ENCODE results near the gene UBE2U. TPM values are rescaled to one million over a fixed set of nuclear protein-coding genes. Genes with fewer than 3 reads are reported as not detected.
"Not testable (repeated sequence)": the region's sequence is repeated elsewhere in the genome, so short reads cannot be mapped to it uniquely, and the experiment has no call there.

The UBE2U gene
- total RNA-seq, 2 donors from 2014 or later, result not detected

DNA sequence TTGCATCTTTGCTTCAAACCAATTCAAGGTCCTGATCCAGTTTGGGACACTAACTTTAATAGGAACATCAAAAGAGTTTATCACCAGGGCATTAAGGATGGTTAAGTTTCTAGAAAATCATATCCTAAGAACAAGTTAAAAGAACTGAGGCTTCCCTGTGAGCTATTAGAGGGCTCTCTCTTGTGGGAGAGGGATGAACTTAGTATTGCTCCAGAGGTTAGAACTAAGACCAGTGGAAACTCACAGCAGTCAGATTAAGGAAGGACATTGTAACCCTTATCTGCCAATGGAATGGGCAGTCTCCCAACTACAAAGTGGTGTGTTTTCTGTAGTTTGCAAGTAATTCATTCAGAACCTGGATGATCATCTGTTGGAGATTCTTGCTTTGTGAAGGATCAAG lies 36.8 kb downstream of the UBE2U start:
- Mint-ChIP-seq H3K27ac (no peak overlapping the region), H3K36me3 (ENCODE audit: low read depth) (no peaks in the 10 kb centered on the region), H3K4me1 (peaks cover 5% of the 10 kb centered on the region), H3K4me3 (no peak overlapping the region), H3K9me3 (no peaks in the 10 kb centered on the region), H3K27me3 (peaks cover 4% of the 10 kb centered on the region)
- ATAC-seq (replicated peaks), result no peak

GRCh38 chr1:64241069-64241468 lies 37.6 kb downstream of the UBE2U start:
- no peaks in the 10 kb centered on the region for H3K9me3 Mint-ChIP-seq
- no peaks in the 10 kb centered on the region for H3K36me3 Mint-ChIP-seq (ENCODE audit: low read depth)
- peaks cover 5% of the 10 kb centered on the region for H3K4me1 Mint-ChIP-seq
- H3K4me3 Mint-ChIP-seq, result no peak overlapping the region
- peaks cover 4% of the 10 kb centered on the region for H3K27me3 Mint-ChIP-seq
- ATAC-seq (replicated peaks), result no peak
- H3K27ac Mint-ChIP-seq, result no peak overlapping the region

GRCh38 chr1:64242895-64243756 lies 39.7 kb downstream of the UBE2U start:
- Mint-ChIP-seq H3K36me3 (ENCODE audit: low read depth) (no peaks in the 10 kb centered on the region), H3K4me3 (peak overlapping the region; percentile 48), H3K27me3 (peaks cover 12% of the 10 kb centered on the region), H3K27ac (no peak overlapping the region), H3K9me3 (no peaks in the 10 kb centered on the region), H3K4me1 (peaks cover 5% of the 10 kb centered on the region)
- no peak for ATAC-seq (replicated peaks)

DNA sequence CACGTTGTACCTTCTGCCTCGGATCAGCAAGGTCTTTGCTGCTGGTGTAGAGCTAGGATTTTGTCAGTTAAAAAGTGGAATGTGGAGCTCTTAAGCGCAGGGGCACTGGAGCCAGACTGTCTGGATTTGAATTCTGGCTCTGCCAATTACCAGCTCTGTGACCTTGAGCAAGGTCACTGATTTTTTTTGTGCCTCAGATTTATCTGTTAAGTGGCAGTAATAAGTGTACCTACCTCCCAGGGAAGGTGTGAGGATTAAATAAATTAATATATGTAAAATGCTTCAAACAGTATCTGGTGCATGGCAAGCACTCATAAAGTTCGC lies 40.3 kb downstream of the UBE2U start:
- Mint-ChIP-seq H3K27ac (no peak overlapping the region), H3K36me3 (ENCODE audit: low read depth) (no peaks in the 10 kb centered on the region), H3K4me3 (peak overlapping the region; percentile 48), H3K9me3 (no peaks in the 10 kb centered on the region), H3K4me1 (peaks cover 5% of the 10 kb centered on the region), H3K27me3 (peaks cover 13% of the 10 kb centered on the region)
- no peak for ATAC-seq (replicated peaks)

DNA sequence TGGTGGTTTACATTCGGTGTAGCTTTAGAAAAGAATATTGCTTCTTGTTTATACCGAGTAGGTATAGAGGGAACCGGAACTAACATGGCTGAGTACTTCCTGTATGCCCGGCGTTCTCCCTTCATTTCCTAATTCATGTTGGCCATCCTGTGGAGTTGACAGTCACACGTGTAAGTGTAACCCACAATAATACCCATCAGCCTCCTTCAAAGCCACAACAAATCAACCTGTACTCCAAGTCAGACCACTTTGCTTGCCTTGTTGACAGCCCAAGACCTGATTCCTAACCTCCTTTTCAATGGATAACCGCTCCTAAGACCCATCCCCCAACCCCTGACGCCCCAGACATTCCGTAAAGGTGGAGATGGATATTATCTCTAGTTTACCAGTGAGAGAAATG lies 42.1 kb downstream of the UBE2U start:
- no peaks in the 10 kb centered on the region for H3K9me3 Mint-ChIP-seq
- H3K27me3 Mint-ChIP-seq, result peaks cover 19% of the 10 kb centered on the region
- H3K36me3 Mint-ChIP-seq (ENCODE audit: low read depth), result no peaks in the 10 kb centered on the region
- no peak overlapping the region for H3K27ac Mint-ChIP-seq
- H3K4me1 Mint-ChIP-seq, result peaks cover 5% of the 10 kb centered on the region
- H3K4me3 Mint-ChIP-seq, result peak overlapping the region; percentile 56
- no peak for ATAC-seq (replicated peaks)

GRCh38 chr1:64246294-64246917 lies 43.0 kb downstream of the UBE2U start:
- ATAC-seq (replicated peaks), result no peak
- Mint-ChIP-seq H3K36me3 (ENCODE audit: low read depth) (no peaks in the 10 kb centered on the region), H3K9me3 (no peaks in the 10 kb centered on the region), H3K27me3 (peaks cover 19% of the 10 kb centered on the region), H3K27ac (no peak overlapping the region), H3K4me3 (no peak overlapping the region), H3K4me1 (peaks cover 5% of the 10 kb centered on the region)

DNA sequence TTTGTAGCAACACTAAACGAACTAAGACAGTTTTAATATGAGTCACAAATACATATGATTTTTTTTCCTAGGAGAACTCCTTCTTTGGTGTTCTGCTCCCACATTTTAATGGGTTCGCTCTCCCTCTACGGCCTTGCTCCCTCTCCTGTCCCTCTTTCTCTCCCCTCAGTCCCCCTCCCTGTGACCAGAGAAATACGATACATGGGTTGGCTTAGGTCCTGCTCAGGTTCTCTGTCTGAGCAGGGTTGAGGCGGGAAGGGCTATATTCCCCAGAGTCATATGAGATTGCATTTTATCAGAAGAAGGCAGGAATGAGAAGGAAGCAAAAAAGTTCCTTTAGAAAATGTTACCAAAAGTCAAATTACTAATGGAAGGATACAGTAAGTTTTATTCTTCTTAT lies 44.6 kb downstream of the UBE2U start:
- H3K36me3 Mint-ChIP-seq (ENCODE audit: low read depth), result no peaks in the 10 kb centered on the region
- H3K27me3 Mint-ChIP-seq, result peaks cover 22% of the 10 kb centered on the region
- no peak overlapping the region for H3K27ac Mint-ChIP-seq
- peaks cover 5% of the 10 kb centered on the region for H3K4me1 Mint-ChIP-seq
- peaks cover 3% of the 10 kb centered on the region for H3K9me3 Mint-ChIP-seq
- no peak overlapping the region for H3K4me3 Mint-ChIP-seq
- no peak for ATAC-seq (replicated peaks)

- H3K9me3 Mint-ChIP-seq; H3K36me3 Mint-ChIP-seq (ENCODE audit: low read depth); H3K4me3 Mint-ChIP-seq; ATAC-seq (replicated peaks); H3K27ac Mint-ChIP-seq; H3K4me1 Mint-ChIP-seq: not testable (repeated sequence)
- peaks cover 40% of the 10 kb centered on the region for H3K27me3 Mint-ChIP-seq
These were observed 47.0 kb downstream of the UBE2U start for GRCh38 chr1:64250472-64250871.

DNA sequence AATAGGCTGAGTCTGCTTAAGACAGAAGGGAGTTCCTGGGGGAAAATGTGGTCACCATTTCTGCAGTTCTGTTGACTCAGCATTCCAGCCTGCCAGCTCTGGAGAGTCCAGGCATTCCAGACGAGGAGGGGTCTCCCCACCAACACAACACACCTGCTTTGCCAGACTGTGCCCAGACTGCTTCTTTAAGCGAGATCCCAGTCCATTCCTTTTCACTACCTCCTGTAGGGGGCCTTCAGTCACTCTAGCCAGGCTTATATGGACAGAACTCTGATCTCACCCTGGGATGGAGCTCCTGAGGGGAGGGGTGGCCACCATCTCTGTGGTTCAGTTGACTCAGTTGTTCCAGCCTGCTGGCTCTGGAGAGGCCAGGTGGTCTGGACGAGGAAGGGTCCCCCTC lies 48.5 kb downstream of the UBE2U start:
- H3K27ac Mint-ChIP-seq, result no peak overlapping the region
- no peak for ATAC-seq (replicated peaks)
- H3K9me3 Mint-ChIP-seq, result peaks cover 5% of the 10 kb centered on the region
- no peaks in the 10 kb centered on the region for H3K36me3 Mint-ChIP-seq (ENCODE audit: low read depth)
- H3K4me3 Mint-ChIP-seq, result no peak overlapping the region
- H3K27me3 Mint-ChIP-seq, result peaks cover 36% of the 10 kb centered on the region
- H3K4me1 Mint-ChIP-seq, result no peaks in the 10 kb centered on the region

GRCh38 chr1:64257233-64257632 lies 53.8 kb downstream of the UBE2U start:
- H3K36me3 Mint-ChIP-seq (ENCODE audit: low read depth); H3K4me1 Mint-ChIP-seq; H3K27ac Mint-ChIP-seq; H3K4me3 Mint-ChIP-seq; ATAC-seq (replicated peaks); H3K9me3 Mint-ChIP-seq: not testable (repeated sequence)
- peaks cover 30% of the 10 kb centered on the region for H3K27me3 Mint-ChIP-seq

DNA sequence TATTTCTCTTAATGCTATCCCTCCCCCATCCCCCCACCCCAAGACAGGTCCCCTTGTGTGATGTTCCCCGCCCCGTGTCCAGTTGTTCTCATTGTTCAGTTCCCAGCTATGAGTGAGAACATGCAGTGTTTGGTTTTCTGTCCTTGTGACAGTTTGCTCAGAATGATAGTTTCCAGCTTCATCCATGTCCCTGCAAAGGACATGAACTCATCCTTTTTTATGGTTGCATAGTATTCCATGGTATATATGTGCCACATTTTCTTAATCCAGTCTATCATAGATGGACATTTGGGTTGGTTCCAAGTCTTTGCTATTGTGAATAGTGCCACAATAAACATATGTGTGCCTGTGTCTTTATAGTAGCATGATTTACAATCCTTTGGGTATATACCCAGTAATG lies 55.0 kb downstream of the UBE2U start:
- peaks cover 34% of the 10 kb centered on the region for H3K27me3 Mint-ChIP-seq

GRCh38 chr1:64263335-64263734 lies 59.9 kb downstream of the UBE2U start:
- H3K4me3 Mint-ChIP-seq, result no peak overlapping the region
- ATAC-seq (replicated peaks), result no peak
- H3K27ac Mint-ChIP-seq, result no peak overlapping the region
- H3K9me3 Mint-ChIP-seq, result no peaks in the 10 kb centered on the region
- H3K36me3 Mint-ChIP-seq (ENCODE audit: low read depth), result no peaks in the 10 kb centered on the region
- H3K27me3 Mint-ChIP-seq, result peaks cover 31% of the 10 kb centered on the region
- no peaks in the 10 kb centered on the region for H3K4me1 Mint-ChIP-seq

More for the DNA sequence above, 55.0 kb downstream of the UBE2U start:
- H3K9me3 Mint-ChIP-seq; ATAC-seq (replicated peaks); H3K4me3 Mint-ChIP-seq; H3K4me1 Mint-ChIP-seq; H3K27ac Mint-ChIP-seq; H3K36me3 Mint-ChIP-seq (ENCODE audit: low read depth): not testable (repeated sequence)

DNA sequence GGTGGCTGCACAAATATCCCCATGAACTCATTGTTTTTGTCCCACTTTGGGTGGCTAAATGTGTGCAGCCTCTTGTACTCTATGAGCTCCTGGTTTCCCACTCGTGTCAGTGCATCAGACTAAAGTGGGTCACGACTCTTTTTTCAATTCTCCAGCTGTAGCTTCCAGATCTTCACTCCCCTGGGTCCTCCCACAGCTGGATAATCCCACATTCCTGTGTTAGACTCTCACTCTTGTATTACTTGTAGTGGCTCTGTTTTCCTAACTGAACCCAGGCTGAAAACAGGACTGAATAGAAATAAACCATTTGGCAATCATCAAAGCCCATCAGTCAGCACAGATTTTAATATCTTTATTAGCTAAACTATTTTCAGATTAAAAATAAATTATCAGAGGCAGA lies 60.4 kb downstream of the UBE2U start:
- ATAC-seq (replicated peaks), result no peak
- no peaks in the 10 kb centered on the region for H3K4me1 Mint-ChIP-seq
- no peaks in the 10 kb centered on the region for H3K36me3 Mint-ChIP-seq (ENCODE audit: low read depth)
- peaks cover 31% of the 10 kb centered on the region for H3K27me3 Mint-ChIP-seq
- H3K4me3 Mint-ChIP-seq, result no peak overlapping the region
- no peaks in the 10 kb centered on the region for H3K9me3 Mint-ChIP-seq
- no peak overlapping the region for H3K27ac Mint-ChIP-seq

DNA sequence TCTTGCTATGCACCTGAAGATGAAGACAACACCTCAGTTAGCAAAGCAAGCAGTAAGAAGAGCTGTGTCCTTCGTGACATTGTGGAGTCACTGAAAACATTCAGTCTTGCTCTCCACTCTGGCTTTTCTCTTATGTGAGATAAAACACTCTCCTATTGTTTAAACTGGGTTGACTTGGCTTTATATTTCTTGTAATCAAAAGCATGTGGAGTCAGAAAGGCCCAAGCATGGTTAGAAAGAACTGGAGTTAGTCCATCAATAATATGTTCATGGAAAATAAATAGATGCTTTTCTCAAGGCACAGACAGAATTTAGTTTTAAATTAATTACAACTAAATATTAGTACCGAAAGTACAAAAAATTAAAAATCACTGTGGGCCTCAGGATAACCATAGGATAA lies 61.7 kb downstream of the UBE2U start:
- peaks cover 31% of the 10 kb centered on the region for H3K27me3 Mint-ChIP-seq
- H3K36me3 Mint-ChIP-seq (ENCODE audit: low read depth), result no peaks in the 10 kb centered on the region

GRCh38 chr1:64266991-64267390 lies 63.6 kb downstream of the UBE2U start:
- Mint-ChIP-seq H3K36me3 (ENCODE audit: low read depth) (no peaks in the 10 kb centered on the region), H3K27ac (no peak overlapping the region), H3K4me3 (no peak overlapping the region), H3K9me3 (no peaks in the 10 kb centered on the region), H3K27me3 (peaks cover 28% of the 10 kb centered on the region), H3K4me1 (no peaks in the 10 kb centered on the region)
- no peak for ATAC-seq (replicated peaks)

More for the DNA sequence above, 61.7 kb downstream of the UBE2U start:
- no peak for ATAC-seq (replicated peaks)
- no peak overlapping the region for H3K4me3 Mint-ChIP-seq
- H3K27ac Mint-ChIP-seq, result no peak overlapping the region
- no peaks in the 10 kb centered on the region for H3K4me1 Mint-ChIP-seq
- H3K9me3 Mint-ChIP-seq, result no peaks in the 10 kb centered on the region

Measured in activated T-helper 17 cell treated with anti-CD3 and anti-CD28 coated beads, Interleukin-2, amount 50 U/mL, for 72 hours (primary cell).